PC-9 (cell line): ENCODE results near the gene CACNA2D4. TPM values are rescaled to one million over a fixed set of nuclear protein-coding genes. Genes with fewer than 3 reads are reported as not detected.

Experiments used
- BruUV-seq: library from RNA; stranded (reverse); fragments of 400-500 nt; replicated peaks from 2 replicates; lab custom pipeline; 2021; lab: Mats Ljungman, UMichigan
- CTCF ChIA-PET: fragments of 300-600 bp; sonication (Branson Sonifier 250); formaldehyde crosslinking; loops from one replicate; lab custom pipeline; 2022; ENCODE audit warnings: antibody characterized with exemption; lab: Charles Lee
- POLR2A ChIA-PET: fragments of 300-600 bp; sonication (Branson Sonifier 250); formaldehyde crosslinking; loops from one replicate; lab custom pipeline; 2022; ENCODE audit warnings: antibody characterized with exemption; ENCODE audit not compliant: unreplicated experiment; lab: Charles Lee
- DNase-seq, 2 experiments: peaks; one replicate each; pipeline versions ENCODE4 v3.0.0 to v3.0.0-alpha.2; 2015 to 2022; ENCODE audit warnings: mixed read lengths in 1 of 2
- H2AFZ ChIP-seq: fragments of 200-600 bp; sonication (generic); 2 replicates; pipeline ENCODE4 v1.8.1; 2017; ENCODE audit warnings: antibody characterized with exemption
- H3F3A ChIP-seq: fragments of 200-600 bp; sonication (generic); 2 replicates; pipeline ENCODE4 v1.8.1; 2017; ENCODE audit warnings: antibody characterized with exemption, mild to moderate bottlenecking, low read depth; ENCODE audit not compliant: insufficient read depth
- H3K27ac ChIP-seq: fragments of 200-600 bp; sonication (generic); 2 replicates; pipeline ENCODE4 v1.6.1; 2016; ENCODE audit warnings: mixed run types
- H3K27me3 ChIP-seq: fragments of 200-600 bp; sonication (generic); 2 replicates; pipeline ENCODE4 v1.6.1; 2016; ENCODE audit warnings: low read depth, mixed run types; ENCODE audit not compliant: insufficient read depth
- H3K36me3 ChIP-seq: fragments of 200-600 bp; sonication (generic); 2 replicates; pipeline ENCODE4 v1.6.1; 2016; ENCODE audit warnings: low read depth, mixed run types
- H3K4me1 ChIP-seq: fragments of 200-600 bp; sonication (generic); replicated peaks from 2 replicates; pipeline ENCODE4 v1.6.1; 2016; ENCODE audit warnings: mixed run types; ENCODE audit not compliant: insufficient read depth
- H3K4me2 ChIP-seq: fragments of 200-600 bp; sonication (generic); 2 replicates; pipeline ENCODE4 v1.6.1; 2017; ENCODE audit warnings: mixed run types
- H3K4me3 ChIP-seq: fragments of 200-600 bp; sonication (generic); 2 replicates; pipeline ENCODE4 v1.6.1; 2016; ENCODE audit warnings: mixed run types
- H3K79me2 ChIP-seq: fragments of 200-600 bp; sonication (generic); 2 replicates; pipeline ENCODE4 v1.6.1; 2017; ENCODE audit warnings: low read depth, mixed run types
- H3K9me2 ChIP-seq: fragments of 200-600 bp; sonication (generic); 2 replicates; pipeline ENCODE4 v1.8.1; 2017; ENCODE audit warnings: mild to moderate bottlenecking; ENCODE audit not compliant: insufficient read depth
- H3K9me3 ChIP-seq: fragments of 200-600 bp; sonication (generic); 2 replicates; pipeline ENCODE4 v1.8.1; 2016; ENCODE audit warnings: low read depth; ENCODE audit not compliant: insufficient read depth
- H4K20me1 ChIP-seq: fragments of 200-600 bp; sonication (generic); 2 replicates; pipeline ENCODE4 v1.8.1; 2017; ENCODE audit not compliant: insufficient read depth
- CTCF ChIP-seq: fragments of 200-600 bp; sonication (generic); conservative IDR thresholded peaks from 2 replicates; pipeline ENCODE4 v1.6.1; 2017; ENCODE audit warnings: mixed run types, antibody characterized with exemption, mild to moderate bottlenecking, moderate library complexity
- EZH2 ChIP-seq: fragments of 200-600 bp; sonication (generic); IDR thresholded peaks from 2 replicates; pipeline ENCODE4 v1.8.0; 2017; ENCODE audit warnings: antibody characterized with exemption, low read depth
- intact Hi-C: fragments of 100-400 bp; cut with micrococcal nuclease; formaldehyde crosslinking; loops from one replicate; pipeline ENCODE4 v1.10.0; 2022; ENCODE audit not compliant: unreplicated experiment
- total RNA-seq: library from RNA; stranded (reverse); gene quantifications from 2 replicates; pipeline ENCODE4 v1.2.3, GENCODE V29; 2021

Gene CACNA2D4
- total RNA-seq, 1 experiment from 2014 or later = not detected

DNA sequence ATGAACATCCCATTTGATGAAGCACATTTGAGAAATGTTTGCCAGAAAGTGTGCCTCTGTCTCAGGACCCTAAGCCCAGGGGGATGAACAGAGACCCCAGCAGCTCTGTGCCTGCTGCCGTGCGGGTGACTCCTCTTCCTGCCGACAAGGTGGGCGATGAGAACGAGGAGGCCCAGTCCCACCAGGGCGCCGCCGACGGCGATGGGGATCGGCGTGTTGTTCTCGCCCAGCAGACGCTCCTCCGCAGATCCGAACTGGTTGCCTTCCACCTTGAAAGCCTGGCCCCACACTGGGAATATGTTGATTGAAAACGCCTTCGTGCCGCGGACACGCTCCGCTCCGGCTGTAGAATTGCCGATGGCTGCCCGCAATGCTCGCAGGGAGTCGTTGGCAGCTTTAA, 54.0 kb downstream of the CACNA2D4 start:
- Histone ChIP-seq H3K79me2 (no peaks in the 10 kb centered on the region), H3K9me2 (no peaks in the 10 kb centered on the region), H3K4me2 (no peak overlapping the region), H3K36me3 (no peaks in the 10 kb centered on the region), H3K4me1 (no peaks in the 10 kb centered on the region), H2AFZ (no peak overlapping the region), H3K27ac (no peak overlapping the region), H3K9me3 (no peaks in the 10 kb centered on the region), H3K27me3 (peaks cover 98% of the 10 kb centered on the region), H3K4me3 (no peak overlapping the region), H4K20me1 (no peaks in the 10 kb centered on the region), H3F3A (no peaks in the 10 kb centered on the region)
- intact Hi-C loops = no loop called here
- POLR2A ChIA-PET = no interaction called here
- TF ChIP-seq EZH2 = no peak
- TF ChIP-seq CTCF = no peak
- DNase-seq = no peak
- no TSS peak for BruUV-seq
- CTCF ChIA-PET = no interaction called here

GRCh38 chr12:1863823-1864222, 54.6 kb downstream of the CACNA2D4 start:
- Histone ChIP-seq H3K27me3 (peaks cover 98% of the 10 kb centered on the region), H3K9me2 (no peaks in the 10 kb centered on the region), H3K4me2 (no peak overlapping the region), H3K36me3 (no peaks in the 10 kb centered on the region), H3K4me3 (no peak overlapping the region), H4K20me1 (no peaks in the 10 kb centered on the region), H3F3A (no peaks in the 10 kb centered on the region), H2AFZ (no peak overlapping the region), H3K27ac (no peak overlapping the region), H3K79me2 (no peaks in the 10 kb centered on the region), H3K9me3 (no peaks in the 10 kb centered on the region), H3K4me1 (no peaks in the 10 kb centered on the region)
- no peak for DNase-seq
- CTCF ChIA-PET = no interaction called here
- BruUV-seq = no TSS peak
- intact Hi-C loops = no loop called here
- TF ChIP-seq CTCF = no peak
- no peak for TF ChIP-seq EZH2
- POLR2A ChIA-PET = no interaction called here

- intact Hi-C loops = no loop called here
- Histone ChIP-seq H3K79me2 (no peaks in the 10 kb centered on the region), H3K27me3 (peaks cover 98% of the 10 kb centered on the region), H3K4me1 (no peaks in the 10 kb centered on the region), H4K20me1 (no peaks in the 10 kb centered on the region), H3K4me3 (no peak overlapping the region), H3K4me2 (no peak overlapping the region), H3K9me2 (no peaks in the 10 kb centered on the region), H3K27ac (no peak overlapping the region), H3K9me3 (no peaks in the 10 kb centered on the region), H3K36me3 (no peaks in the 10 kb centered on the region), H3F3A (no peaks in the 10 kb centered on the region), H2AFZ (no peak overlapping the region)
- BruUV-seq = no TSS peak
- TF ChIP-seq EZH2 (no peak), CTCF (no peak)
- POLR2A ChIA-PET = no interaction called here
- no peak for DNase-seq
- CTCF ChIA-PET = no interaction called here
Measured at GRCh38 chr12:1862973-1863372, 55.5 kb downstream of the CACNA2D4 start.
